HL-60/S4 (cell line): ENCODE data around the gene OFD1.
"Not testable (repeated sequence)": the region's sequence is repeated elsewhere in the genome, so short reads cannot be mapped to it uniquely, and the experiment has no call there.

Experiments used
- in situ Hi-C: fragments of 300-500 bp; cut with MboI; formaldehyde crosslinking; loops from 2 replicates; pipeline ENCODE4 v1.14.3; 2022; ENCODE audit warnings: low sequenced_read_pairs

OFD1 gene

GRCh38 chrX:13700380-13700779 lies 34.2 kb upstream of the OFD1 start:
- in situ Hi-C loops: no loop called here

- in situ Hi-C loops: no loop called here
These were observed 32.3 kb upstream of the OFD1 start for GRCh38 chrX:13702111-13702789.

- in situ Hi-C loops: no loop called here
These were observed 31.4 kb upstream of the OFD1 start for GRCh38 chrX:13703135-13703534.

- in situ Hi-C loops: no loop called here
These were observed 31.0 kb upstream of the OFD1 start for GRCh38 chrX:13703589-13703988.

GRCh38 chrX:13711141-13711540 lies 23.4 kb upstream of the OFD1 start:
- in situ Hi-C loops: no loop called here

GRCh38 chrX:13716455-13716854 lies 18.1 kb upstream of the OFD1 start:
- in situ Hi-C loops: no loop called here

- in situ Hi-C loops: no loop called here
These were observed 17.6 kb upstream of the OFD1 start for GRCh38 chrX:13716905-13717304.

GRCh38 chrX:13717700-13718472 lies 16.7 kb upstream of the OFD1 start:
- in situ Hi-C loops: no loop called here

- in situ Hi-C loops: no loop called here
These were observed 15.2 kb upstream of the OFD1 start for GRCh38 chrX:13719192-13719856.

GRCh38 chrX:13721371-13721770 lies 13.2 kb upstream of the OFD1 start:
- in situ Hi-C loops: no loop called here

- in situ Hi-C loops: no loop called here
These were observed 12.6 kb upstream of the OFD1 start for GRCh38 chrX:13721819-13722519.

- in situ Hi-C loops: not testable (repeated sequence)
These were observed 9.7 kb upstream of the OFD1 start for GRCh38 chrX:13724878-13725277.

GRCh38 chrX:13726583-13726982 lies 8.0 kb upstream of the OFD1 start:
- in situ Hi-C loops: not testable (repeated sequence)

GRCh38 chrX:13730523-13730922 lies 4.0 kb upstream of the OFD1 start:
- in situ Hi-C loops: not testable (repeated sequence)

- in situ Hi-C loops: no loop called here
These were observed 2.1 kb upstream of the OFD1 start for GRCh38 chrX:13732246-13733067.

GRCh38 chrX:13733506-13733905 lies 1.0 kb upstream of the OFD1 start:
- in situ Hi-C loops: no loop called here

GRCh38 chrX:13741695-13742094 lies 7.1 kb downstream of the OFD1 start:
- in situ Hi-C loops: loop anchor here (10.0 kb wide), 1 partner anchor 87 kb away; the partner anchor contains the start of gene TCEANC

GRCh38 chrX:13742397-13743176 lies 8.0 kb downstream of the OFD1 start:
- in situ Hi-C loops: loop anchor here (10.0 kb wide), 1 partner anchor 88 kb away; the partner anchor contains the start of gene TCEANC

- in situ Hi-C loops: loop anchor here (10.0 kb wide), 1 partner anchor 93 kb away; the partner anchor contains the start of gene TCEANC
These were observed 13.3 kb downstream of the OFD1 start for GRCh38 chrX:13747836-13748235.
